Measurements from ENCODE around the gene CD59. TPM values are rescaled to one million over a fixed set of nuclear protein-coding genes. Genes with fewer than 3 reads are reported as not detected.

Gene CD59
- total and polyA plus RNA-seq, 2 experiments from 2014 or later: 298 to 346 TPM

GRCh38 chr11:33656768-33657167, 79.5 kb downstream of the CD59 start:
- Histone ChIP-seq H3K9me3 (ENCODE audit: low read depth) (no peaks in the 10 kb centered on the region), H3K4me3 (no peak overlapping the region), H3K27ac (no peak overlapping the region), H2AFZ (no peak overlapping the region), H3K36me3 (replicated peaks; ENCODE audit: insufficient read depth, low read depth) (no peaks in the 10 kb centered on the region), H3K27me3 (no peaks in the 10 kb centered on the region), H3K9me2 (replicated peaks; ENCODE audit: insufficient read depth) (no peaks in the 10 kb centered on the region), H3K4me1 (ENCODE audit: insufficient read depth) (no peaks in the 10 kb centered on the region), H3K4me2 (no peak overlapping the region), H3K79me2 (no peaks in the 10 kb centered on the region), H4K20me1 (ENCODE audit: insufficient read depth, poor library complexity, severe bottlenecking) (no peaks in the 10 kb centered on the region)
- TF ChIP-seq EZH2phosphoT487 (IDR thresholded peaks at IDR 0.05; ENCODE audit: low read depth, severe bottlenecking, unreplicated experiment): no peak
- TF ChIP-seq EZH2 (IDR thresholded peaks at IDR 0.05; ENCODE audit: borderline replicate concordance): no peak
- no peak for TF ChIP-seq CTCF (IDR thresholded peaks at IDR 0.05; ENCODE audit: poor library complexity)
- WGBS (ENCODE audit: low lambda C conversion rate, missing lambda C conversion rate): 90% methylated on average over 7 of the region's 7 CpGs
- no peak for DNase-seq (ENCODE audit: low spot score)

GRCh38 chr11:33655842-33656600, 80.2 kb downstream of the CD59 start:
- DNase-seq (ENCODE audit: low spot score): no peak
- Histone ChIP-seq H3K27me3 (no peaks in the 10 kb centered on the region), H3K79me2 (no peaks in the 10 kb centered on the region), H3K9me3 (ENCODE audit: low read depth) (no peaks in the 10 kb centered on the region), H3K9me2 (replicated peaks; ENCODE audit: insufficient read depth) (no peaks in the 10 kb centered on the region), H2AFZ (no peak overlapping the region), H3K4me3 (no peak overlapping the region), H3K27ac (no peak overlapping the region), H3K4me1 (ENCODE audit: insufficient read depth) (no peaks in the 10 kb centered on the region), H3K36me3 (replicated peaks; ENCODE audit: insufficient read depth, low read depth) (no peaks in the 10 kb centered on the region), H4K20me1 (ENCODE audit: insufficient read depth, poor library complexity, severe bottlenecking) (no peaks in the 10 kb centered on the region), H3K4me2 (no peak overlapping the region)
- 94% methylated on average over 11 of the region's 11 CpGs for WGBS (ENCODE audit: low lambda C conversion rate, missing lambda C conversion rate)
- no peak for TF ChIP-seq EZH2phosphoT487 (IDR thresholded peaks at IDR 0.05; ENCODE audit: low read depth, severe bottlenecking, unreplicated experiment)
- TF ChIP-seq CTCF (IDR thresholded peaks at IDR 0.05; ENCODE audit: poor library complexity): no peak
- no peak for TF ChIP-seq EZH2 (IDR thresholded peaks at IDR 0.05; ENCODE audit: borderline replicate concordance)

- H3K27me3 ChIP-seq: no peaks in the 10 kb centered on the region
- no peaks in the 10 kb centered on the region for H3K79me2 ChIP-seq
- 88% methylated on average over 6 of the region's 6 CpGs for WGBS (ENCODE audit: low lambda C conversion rate, missing lambda C conversion rate)
- H3K9me3 ChIP-seq (ENCODE audit: low read depth): no peaks in the 10 kb centered on the region
- H4K20me1 ChIP-seq (ENCODE audit: insufficient read depth, poor library complexity, severe bottlenecking): no peaks in the 10 kb centered on the region
- no peaks in the 10 kb centered on the region for H3K36me3 ChIP-seq (replicated peaks; ENCODE audit: insufficient read depth, low read depth)
- no peak for TF ChIP-seq EZH2 (IDR thresholded peaks at IDR 0.05; ENCODE audit: borderline replicate concordance)
- TF ChIP-seq EZH2phosphoT487 (IDR thresholded peaks at IDR 0.05; ENCODE audit: low read depth, severe bottlenecking, unreplicated experiment): no peak
- TF ChIP-seq CTCF (IDR thresholded peaks at IDR 0.05; ENCODE audit: poor library complexity): no peak
- H2AFZ ChIP-seq: no peak overlapping the region
- H3K27ac ChIP-seq: no peak overlapping the region
- no peak overlapping the region for H3K4me3 ChIP-seq
- no peaks in the 10 kb centered on the region for H3K4me1 ChIP-seq (ENCODE audit: insufficient read depth)
- H3K4me2 ChIP-seq: no peak overlapping the region
- no peaks in the 10 kb centered on the region for H3K9me2 ChIP-seq (replicated peaks; ENCODE audit: insufficient read depth)
- no peak for DNase-seq (ENCODE audit: low spot score)
Observed at GRCh38 chr11:33654594-33654993, 81.6 kb downstream of the CD59 start.

Other genes starting within 250 kb of the CD59 start
- not detected in 2 replicates for gene C11orf91, start 35.6 kb downstream of the CD59 start, total RNA-seq
- not detected in 2 replicates for gene C11orf91, start 35.6 kb downstream of the CD59 start, polyA plus RNA-seq
- 50.7 and 58.1 TPM in 2 replicates for gene FBXO3, start 38.1 kb upstream of the CD59 start, total RNA-seq
- 28.0 and 29.3 TPM in 2 replicates for gene FBXO3, start 38.1 kb upstream of the CD59 start, polyA plus RNA-seq
- gene LMO2, start 155.7 kb upstream of the CD59 start, total RNA-seq: 2.5 and 4.9 TPM in 2 replicates
- gene LMO2, start 155.7 kb upstream of the CD59 start, polyA plus RNA-seq: 4.9 and 5.5 TPM in 2 replicates